Activated naive CD4-positive, alpha-beta T cell treated with anti-CD3 and anti-CD28 coated beads, Interleukin-2, amount 50 U/mL, for 16 hours (primary cell): ENCODE data around the gene FAS.

ENCODE experiments used
- DNase-seq: peaks from one replicate; pipeline ENCODE4 v3.0.0-alpha.2; 2020

Gene FAS

DNA sequence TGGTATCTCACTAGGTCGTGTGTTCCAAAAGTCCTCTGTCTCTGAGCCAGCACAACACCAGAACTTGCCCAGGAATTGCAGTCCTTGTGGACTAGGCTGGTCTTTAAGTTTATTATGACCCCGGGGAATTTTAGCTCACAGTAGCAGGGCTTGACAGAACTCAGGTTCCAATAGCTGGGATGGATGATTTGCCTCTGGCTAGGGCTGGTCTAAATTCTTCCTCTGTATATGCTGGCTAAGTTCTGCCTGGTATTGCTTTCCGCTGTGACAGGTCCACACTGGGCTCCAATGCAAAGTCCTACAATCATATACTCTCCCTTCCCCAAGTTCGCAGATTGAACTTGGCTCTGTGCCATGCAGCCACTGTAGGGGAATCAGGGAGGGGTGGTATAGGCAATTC, 52.5 kb downstream of the FAS start:
- no peak for DNase-seq

DNA sequence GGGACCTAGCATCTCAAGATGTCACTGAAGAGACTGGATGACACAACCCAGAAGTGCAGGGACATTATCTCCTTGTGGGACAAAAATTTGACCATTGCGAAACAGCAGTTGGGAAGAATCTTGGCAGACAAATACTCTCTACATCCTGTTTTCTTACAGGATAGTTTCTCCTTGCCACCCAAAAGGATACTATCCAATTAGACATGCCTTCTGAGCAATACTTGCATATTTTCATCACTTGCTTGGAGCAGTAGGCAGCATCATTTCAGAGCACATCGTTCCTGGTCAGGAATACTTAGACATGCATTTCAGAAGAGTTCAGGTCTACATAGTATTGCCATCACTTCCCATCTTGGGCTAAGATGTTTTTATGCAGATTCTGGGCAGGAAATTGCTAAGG, 56.8 kb downstream of the FAS start:
- DNase-seq, result no peak

DNA sequence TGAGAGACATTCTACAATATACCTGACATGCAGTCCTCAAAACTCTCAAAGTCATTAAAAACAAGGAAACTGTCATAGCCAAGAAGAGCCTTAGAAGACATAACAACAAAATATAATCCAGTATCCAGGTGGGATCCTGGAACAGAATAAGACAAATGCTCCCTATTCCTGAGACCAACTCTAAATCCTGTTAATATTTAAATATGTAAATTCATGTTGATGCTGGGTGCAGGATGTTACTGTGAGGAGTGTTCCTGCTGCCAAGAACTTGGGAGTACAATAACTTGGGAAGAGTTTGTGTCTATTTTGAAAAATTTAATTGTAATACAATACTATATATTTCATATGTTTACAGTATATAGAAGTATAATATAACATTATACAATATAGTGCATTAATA, 61.0 kb downstream of the FAS start:
- no peak for DNase-seq

DNA sequence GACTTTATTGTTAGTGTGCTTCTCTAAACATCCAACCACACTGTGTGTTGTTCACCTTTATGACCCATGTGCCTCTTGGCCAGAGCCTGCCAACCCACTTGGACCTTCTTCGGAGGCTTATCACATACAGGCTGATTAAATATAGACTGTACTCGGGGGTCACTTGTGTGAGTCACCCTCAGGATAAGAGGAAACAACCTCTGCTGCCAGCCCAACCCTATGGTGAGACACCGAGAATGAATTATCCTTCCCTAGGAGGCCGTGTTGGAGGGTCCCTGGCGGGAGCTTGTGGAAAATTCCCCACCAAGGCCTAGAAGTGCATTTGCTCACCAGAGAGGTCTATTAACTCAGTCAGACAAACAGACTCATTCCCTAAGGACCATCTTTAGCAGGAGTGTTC, 63.0 kb downstream of the FAS start:
- no peak for DNase-seq

DNA sequence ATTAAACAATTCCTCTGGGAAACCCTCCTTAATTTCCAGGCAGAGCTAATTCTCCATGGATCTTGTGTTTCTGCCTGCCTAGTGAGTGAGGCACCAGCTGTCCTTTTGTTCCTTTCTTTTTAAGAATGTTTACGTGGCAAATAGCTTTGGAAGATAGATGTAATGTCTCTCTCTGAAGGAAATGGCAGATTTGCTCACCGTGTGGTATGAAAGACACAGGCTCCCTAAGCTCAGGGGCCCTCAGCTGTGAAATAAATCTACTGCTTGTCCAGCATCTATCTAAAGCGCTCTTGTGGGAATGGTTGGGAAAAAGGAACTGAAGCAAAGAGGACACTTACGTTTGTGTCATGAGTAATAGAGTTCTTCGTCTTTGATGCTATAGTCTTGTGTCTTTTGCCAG, 64.6 kb downstream of the FAS start:
- no peak for DNase-seq

DNA sequence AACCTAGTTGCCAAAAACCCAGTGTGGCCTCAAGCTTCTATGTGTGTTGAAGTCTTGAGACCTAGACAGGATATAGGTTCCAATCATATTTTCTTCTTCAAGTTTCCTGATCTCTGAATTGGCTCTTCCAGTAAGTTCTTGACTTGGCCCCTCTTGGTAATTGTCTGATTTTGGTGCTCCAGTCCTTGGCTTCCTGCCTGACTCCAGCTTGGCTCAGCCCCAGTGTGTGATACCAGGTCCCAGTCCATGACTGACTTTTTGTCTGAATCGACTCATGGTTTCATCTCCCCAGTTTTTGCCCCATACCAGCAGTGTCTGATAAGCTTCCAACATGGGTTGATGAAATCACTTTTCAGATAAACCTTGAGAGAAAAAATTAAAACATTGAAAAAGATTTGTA, 72.3 kb downstream of the FAS start:
- DNase-seq, result no peak

DNA sequence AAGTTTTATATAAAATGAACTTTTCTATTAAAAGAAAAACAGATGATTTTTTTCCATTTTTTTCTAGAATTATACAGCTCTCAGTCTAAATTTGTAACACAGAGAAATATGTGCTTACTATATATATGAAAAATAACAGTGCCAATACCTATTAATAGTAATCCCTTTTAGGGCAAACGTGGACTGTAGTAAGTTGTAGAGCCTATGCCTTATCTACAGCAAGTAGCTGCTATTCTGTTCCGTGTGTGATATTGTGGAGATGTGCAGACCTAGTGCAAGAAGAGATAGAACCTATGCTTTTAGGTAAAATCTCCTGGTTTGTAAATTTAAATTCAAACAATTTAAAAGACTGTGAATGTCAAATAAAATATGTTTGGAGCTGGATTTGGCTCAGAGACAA, 72.9 kb downstream of the FAS start:
- no peak for DNase-seq

DNA sequence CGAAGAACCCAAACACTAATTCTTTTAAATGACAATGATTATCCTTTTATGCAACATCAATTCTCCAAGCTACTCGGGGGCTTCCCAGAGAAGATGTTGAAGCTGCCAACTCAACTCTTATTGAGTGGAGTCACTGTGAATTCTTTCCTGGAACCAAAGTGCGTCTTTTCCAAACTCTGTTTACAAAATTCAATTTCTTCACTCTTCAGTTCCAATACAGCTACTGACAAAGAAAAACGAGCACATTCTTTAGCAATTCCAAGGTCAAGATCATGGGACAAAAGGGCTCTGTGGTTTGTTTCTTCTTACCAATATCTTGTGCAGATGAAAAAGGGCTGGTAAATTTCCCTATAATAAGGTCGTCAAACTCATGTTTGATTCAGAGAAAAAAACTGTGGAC, 74.2 kb downstream of the FAS start:
- DNase-seq, result no peak
